H1 (cell line): ENCODE data around the gene TRABD2B. TPM values are rescaled to one million over a fixed set of nuclear protein-coding genes. Genes with fewer than 3 reads are reported as not detected.
A peak's percentile ranks its signal among the peaks of the same experiment; 100 is the strongest.

Experiments used
- CTCF ChIA-PET: fragments of 300-600 bp; sonication (Branson Sonifier 250); formaldehyde crosslinking; loops from one replicate; lab custom pipeline; 2021; ENCODE audit not compliant: partially characterized antibody; lab: Charles Lee
- POLR2A ChIA-PET: fragments of 300-600 bp; sonication (Branson Sonifier 250); formaldehyde crosslinking; loops from one replicate; lab custom pipeline; 2021; ENCODE audit warnings: inconsistent platforms; ENCODE audit not compliant: partially characterized antibody; lab: Charles Lee
- DNase-seq, 2 experiments: peaks; one replicate each; pipeline versions ENCODE4 v3.0.0 to v3.0.0-alpha.2; 2010 to 2022; ENCODE audit warnings: low spot score in 2 of 2, low read depth in 1 of 2, mixed read lengths in 1 of 2
- FAIRE-seq: peaks from 2 replicates; lab custom pipeline; 2011; peaks lifted over from hg19 to GRCh38; lab: Jason Lieb, UNC
- H2AFZ ChIP-seq: 2 replicates; pipeline ENCODE4 v1.8.1; 2012; ENCODE audit warnings: low read length, inconsistent platforms
- H2AK5ac ChIP-seq: 2 replicates; pipeline ENCODE4 v1.6.1; 2013; ENCODE audit warnings: low read depth, low read length
- H2BK120ac ChIP-seq: replicated peaks from 2 replicates; pipeline ENCODE3; 2013; ENCODE audit warnings: low read depth, low read length, inconsistent platforms
- H2BK12ac ChIP-seq: 2 replicates; pipeline ENCODE4 v1.6.1; 2013; ENCODE audit warnings: low read depth, low read length
- H2BK15ac ChIP-seq: 2 replicates; pipeline ENCODE4 v1.6.1; 2013; ENCODE audit warnings: low read length
- H2BK20ac ChIP-seq: 2 replicates; pipeline ENCODE4 v1.6.1; 2013; ENCODE audit warnings: low read length
- H2BK5ac ChIP-seq: 2 replicates; pipeline ENCODE4 v1.6.1; 2013; ENCODE audit warnings: low read depth, low read length
- H3K14ac ChIP-seq: 2 replicates; pipeline ENCODE4 v1.6.1; 2013; ENCODE audit warnings: inconsistent platforms; ENCODE audit not compliant: insufficient read length
- H3K18ac ChIP-seq: 2 replicates; pipeline ENCODE4 v1.6.1; 2013; ENCODE audit warnings: low read length; ENCODE audit errors: extremely low read depth
- H3K23ac ChIP-seq: 2 replicates; pipeline ENCODE4 v1.6.1; 2013; ENCODE audit warnings: inconsistent platforms; ENCODE audit not compliant: insufficient read length
- H3K23me2 ChIP-seq: 2 replicates; pipeline ENCODE4 v1.6.1; 2013; ENCODE audit warnings: low read depth, low read length
- H3K27ac ChIP-seq: 2 replicates; pipeline ENCODE4 v1.6.1; 2011; ENCODE audit warnings: low read depth, low read length, inconsistent platforms
- H3K27me3 ChIP-seq, 4 experiments: replicated peaks in 1 of 4; 1 replicate in 1 of 4; 2 replicates in 3 of 4; pipeline versions ENCODE4 v1.6.1 to v1.8.1; 2011 to 2013; ENCODE audit warnings: low read length in 3 of 4, mild to moderate bottlenecking in 3 of 4, inconsistent platforms in 2 of 4, mixed read lengths in 2 of 4, moderate library complexity in 1 of 4; ENCODE audit not compliant: control insufficient read depth in 3 of 4, insufficient read depth in 3 of 4; ENCODE audit errors: extremely low read depth in 1 of 4
- H3K36me3 ChIP-seq, 4 experiments: 2 replicates each; pipeline versions ENCODE4 v1.6.1 to v1.8.1; 2011 to 2013; ENCODE audit warnings: mild to moderate bottlenecking in 4 of 4, low read length in 3 of 4, moderate library complexity in 2 of 4, control low read depth in 1 of 4, inconsistent platforms in 1 of 4; ENCODE audit not compliant: insufficient read depth in 4 of 4, control insufficient read depth in 2 of 4
- H3K4ac ChIP-seq: replicated peaks from 2 replicates; pipeline ENCODE3; 2013; ENCODE audit warnings: low read length, low read depth, mixed read lengths, inconsistent platforms; ENCODE audit not compliant: insufficient read length
- H3K4me1 ChIP-seq, 4 experiments: replicated peaks in 1 of 4; 1 replicate in 1 of 4; 2 replicates in 3 of 4; pipeline versions ENCODE4 v1.6.1 to v1.8.1; 2011 to 2013; ENCODE audit warnings: low read length in 3 of 4, inconsistent platforms in 2 of 4, mixed read lengths in 1 of 4; ENCODE audit not compliant: insufficient read depth in 4 of 4, control insufficient read depth in 3 of 4
- H3K4me2 ChIP-seq, 2 experiments: 2 replicates each; pipeline versions ENCODE4 v1.6.1 to v1.8.1; 2011 to 2013; ENCODE audit warnings: low read depth in 2 of 2, low read length in 2 of 2, control low read depth in 1 of 2, inconsistent platforms in 1 of 2, mild to moderate bottlenecking in 1 of 2; ENCODE audit not compliant: insufficient read depth in 1 of 2
- H3K4me3 ChIP-seq, 4 experiments: fragments of 200-600, 300-600 bp in 1 of 4; sonication (generic), shearing (Covaris generic), sonication (Bioruptor Twin) in 1 of 4; 2 replicates each; pipeline versions ENCODE4 v1.5.1 to v1.8.1; 2011 to 2016; ENCODE audit warnings: low read length in 4 of 4, low read depth in 3 of 4, control low read depth in 2 of 4, inconsistent platforms in 2 of 4, mild to moderate bottlenecking in 2 of 4, mixed read lengths in 1 of 4, moderate library complexity in 1 of 4; ENCODE audit not compliant: insufficient read depth in 2 of 4; ENCODE audit errors: extremely low read depth in 1 of 4
- H3K56ac ChIP-seq: replicated peaks from 2 replicates; pipeline ENCODE3; 2013; ENCODE audit warnings: low read depth, mild to moderate bottlenecking, mixed read lengths, low read length, inconsistent platforms; ENCODE audit not compliant: insufficient read length
- H3K79me1 ChIP-seq: 2 replicates; pipeline ENCODE4 v1.6.1; 2013; ENCODE audit warnings: low read depth, low read length, control low read depth
- H3K79me2 ChIP-seq, 2 experiments: 2 replicates each; pipeline versions ENCODE4 v1.6.1 to v1.8.1; 2012 to 2013; ENCODE audit warnings: low read length in 2 of 2, mild to moderate bottlenecking in 2 of 2, inconsistent platforms in 1 of 2; ENCODE audit not compliant: insufficient read depth in 2 of 2, control insufficient read depth in 1 of 2
- H3K9ac ChIP-seq, 4 experiments: replicated peaks in 1 of 4; 1 replicate in 1 of 4; 2 replicates in 3 of 4; pipeline versions ENCODE4 v1.6.1 to v1.8.1; 2011 to 2013; ENCODE audit warnings: low read depth in 3 of 4, low read length in 3 of 4, control low read depth in 2 of 4, mild to moderate bottlenecking in 2 of 4, moderate library complexity in 2 of 4, inconsistent platforms in 1 of 4; ENCODE audit errors: extremely low read depth in 1 of 4
- H3K9me3 ChIP-seq, 2 experiments: 2 replicates each; pipeline versions ENCODE4 v1.6.1 to v1.8.1; 2012 to 2013; ENCODE audit warnings: mild to moderate bottlenecking in 2 of 2, moderate library complexity in 2 of 2, control low read depth in 1 of 2, inconsistent platforms in 1 of 2, low read depth in 1 of 2, low read length in 1 of 2, mixed read lengths in 1 of 2; ENCODE audit not compliant: insufficient read depth in 2 of 2
- H4K20me1 ChIP-seq, 2 experiments: replicated peaks in 1 of 2; 2 replicates each; pipeline versions ENCODE3 to v1.8.1; 2011 to 2013; ENCODE audit warnings: inconsistent platforms in 2 of 2, low read length in 2 of 2, mild to moderate bottlenecking in 1 of 2; ENCODE audit not compliant: insufficient read depth in 2 of 2, control insufficient read depth in 1 of 2
- H4K5ac ChIP-seq: 2 replicates; pipeline ENCODE4 v1.6.1; 2013; ENCODE audit warnings: low read length, low read depth, mixed read lengths, inconsistent platforms; ENCODE audit not compliant: insufficient read length
- H4K8ac ChIP-seq: 2 replicates; pipeline ENCODE4 v1.8.0; 2013; ENCODE audit warnings: mild to moderate bottlenecking, moderate library complexity, low read length, inconsistent platforms; ENCODE audit not compliant: insufficient read depth; ENCODE audit errors: extremely low read depth
- H4K91ac ChIP-seq: replicated peaks from 2 replicates; pipeline ENCODE3; 2013; ENCODE audit warnings: low read length, mixed read lengths, inconsistent platforms; ENCODE audit not compliant: insufficient read length
- ASH2L ChIP-seq: fragments of 200-600, 300-600 bp; sonication (generic); IDR thresholded peaks from one replicate; pipeline ENCODE4 v1.7.1; 2017; ENCODE audit warnings: low read length
- ATF3 ChIP-seq: IDR thresholded peaks from 2 replicates; pipeline ENCODE4 v1.6.1; 2011; ENCODE audit warnings: low read depth, mild to moderate bottlenecking, low read length; ENCODE audit not compliant: insufficient read depth
- CBX5 ChIP-seq: fragments of 300-800, 300-1000 bp; sonication (generic); IDR thresholded peaks from 2 replicates; pipeline ENCODE4 v1.7.1; 2016; ENCODE audit warnings: antibody characterized with exemption, low read length, low read depth
- E2F6 ChIP-seq: IDR thresholded peaks from 2 replicates; pipeline ENCODE4 v1.6.1; 2012; ENCODE audit warnings: inconsistent platforms
- KDM1A ChIP-seq: fragments of 200-600, 300-600 bp; sonication (generic); IDR thresholded peaks from 2 replicates; pipeline ENCODE4 v1.7.1; 2016; ENCODE audit warnings: mild to moderate bottlenecking, low read length, borderline replicate concordance
- NRF1 ChIP-seq: IDR thresholded peaks from 2 replicates; pipeline ENCODE4 v1.6.1; 2011; ENCODE audit warnings: mild to moderate bottlenecking, low read depth, low read length, improper control_type of control experiment
- PHF8 ChIP-seq: fragments of 200-600 bp; sonication (generic); conservative IDR thresholded peaks from 2 replicates; pipeline ENCODE4 v1.7.1; 2012; ENCODE audit warnings: low read depth, mild to moderate bottlenecking, inconsistent platforms, low read length, moderate library complexity
- POLR2AphosphoS5 ChIP-seq: IDR thresholded peaks from 2 replicates; pipeline ENCODE4 v1.6.1; 2011; ENCODE audit warnings: low read depth, low read length
- RBBP5 ChIP-seq: IDR thresholded peaks from 2 replicates; pipeline ENCODE4 v1.7.1; 2012; ENCODE audit warnings: low read depth, mild to moderate bottlenecking, inconsistent platforms, low read length, moderate library complexity, borderline replicate concordance
- SP4 ChIP-seq: IDR thresholded peaks from 2 replicates; pipeline ENCODE4 v1.6.1; 2012; ENCODE audit warnings: low read length, inconsistent platforms
- SUZ12 ChIP-seq: fragments of 200-600 bp; sonication (generic); IDR thresholded peaks from 2 replicates; pipeline ENCODE4 v1.6.1; 2012; ENCODE audit warnings: mild to moderate bottlenecking, inconsistent platforms, low read length, moderate library complexity, mixed read lengths
- TCF12 ChIP-seq: IDR thresholded peaks from 2 replicates; pipeline ENCODE4 v1.6.1; 2011; ENCODE audit warnings: low read depth, mild to moderate bottlenecking, low read length
- WGBS, 2 experiments: shearing (Covaris generic) in 1 of 2; methylation state at CpG; one replicate each; pipeline versions ENCODE4 v1.1.6 to v1.1.7; 2013 to 2015; ENCODE audit warnings: low lambda C conversion rate in 2 of 2, mixed read lengths in 2 of 2, inconsistent platforms in 1 of 2, low coverage in 1 of 2, missing lambda C conversion rate in 1 of 2; ENCODE audit not compliant: insufficient replicate concordance in 2 of 2, insufficient coverage in 1 of 2, insufficient read length in 1 of 2; ENCODE audit errors: extremely low coverage in 1 of 2, missing lambda C conversion rate in 1 of 2; 5-methylcytosine and 5-hydroxymethylcytosine counted together
- polyA plus RNA-seq, 7 experiments: library from polyadenylated mRNA; depleted of rRNA in 3 of 7; stranded (reverse) in 5 of 7; unstranded in 2 of 7; fragments of >200 nt in 5 of 7; fragments of 200-250 nt in 2 of 7; gene quantifications; 1 replicate in 5 of 7; 2 replicates in 1 of 7; 4 replicates in 1 of 7; pipeline versions ENCODE4 v1.2.1 to v1.2.3, GENCODE V29; 2011 to 2013; ENCODE audit warnings: missing spikeins in 2 of 7, mixed read lengths in 2 of 7
- total RNA-seq: library from RNA; stranded (reverse); fragmentation: NEBNext Ultra II Directional; extraction: Animal tissue kit (Norgen Biotek cat#: 25700); gene quantifications from 2 replicates; pipeline ENCODE4 v1.2.1, GENCODE V29; 2021

Gene TRABD2B
- total and polyA plus RNA-seq, 2 of the 8 experiments (the other 6 are each of a cell fraction or from before 2014, with no cell fraction given), result 0.95 to 3.4 TPM

- no peak overlapping the region for H3K4me2 ChIP-seq
- no peak overlapping the region for H3K14ac ChIP-seq
- peaks cover 2 to 19% (median 5%) of the 10 kb centered on the region in 4 experiments; a peak in 4 of 7 replicates for H3K4me1 ChIP-seq
- H2BK15ac ChIP-seq, result no peak overlapping the region
- no peak overlapping the region for H2BK5ac ChIP-seq
- no peak for DNase-seq
- ChIA-PET POLR2A (no interaction called here), CTCF (interaction anchor here (1.3 to 13.2 kb wide), 5 partner anchors 10 to 277 kb away, joined by 4 to 172 read pairs (median 77); partner anchors contain the start of gene FOXD2)
- no peak overlapping the region for H3K4me3 ChIP-seq
- H4K91ac ChIP-seq, result no peak overlapping the region
- H4K5ac ChIP-seq, result no peak overlapping the region
- H2AK5ac ChIP-seq, result no peak overlapping the region
- no peaks in the 10 kb centered on the region for H3K79me2 ChIP-seq
- H2BK20ac ChIP-seq, result no peak overlapping the region
- no peak overlapping the region for H3K18ac ChIP-seq
- no peak overlapping the region for H3K4ac ChIP-seq
- no peak overlapping the region for H3K9ac ChIP-seq
- H3K27ac ChIP-seq, result no peak overlapping the region
- no peak overlapping the region for H2BK12ac ChIP-seq
- H3K23me2 ChIP-seq, result peaks cover 12% of the 10 kb centered on the region; the same call in 1 of the 2 replicates
- H3K36me3 ChIP-seq, result no peaks in the 10 kb centered on the region
- peaks cover 38 to 61% (median 57%) of the 10 kb centered on the region in 4 experiments for H3K27me3 ChIP-seq
- H4K20me1 ChIP-seq, result no peaks in the 10 kb centered on the region
- H3K56ac ChIP-seq, result no peak overlapping the region
- FAIRE-seq, result no peak
- 81% methylated on average over 16 of the region's 16 CpGs; no CpG with 5 or more reads in 1 of the 2 experiments for WGBS, 2 experiments
- no peaks in the 10 kb centered on the region for H3K79me1 ChIP-seq
- no peak overlapping the region for H2BK120ac ChIP-seq
- no peaks in the 10 kb centered on the region for H3K9me3 ChIP-seq
- H4K8ac ChIP-seq, result no peak overlapping the region
- no peak overlapping the region for H2AFZ ChIP-seq
- no peak overlapping the region for H3K23ac ChIP-seq
- TF ChIP-seq SP4 (no peak), E2F6 (no peak), CBX5 (no peak), NRF1 (no peak), SUZ12 (0 out of 2 replicates have a peak, but pooled peaks have one; percentile 5), POLR2AphosphoS5 (no peak), ATF3 (no peak), RBBP5 (no peak), PHF8 (no peak), KDM1A (peak; percentile 44; the same call in 1 of the 2 replicates), ASH2L (no peak), TCF12 (no peak)
Observed at GRCh38 chr1:47712596-47713299, 284.4 kb downstream of the TRABD2B start.
